CD4-positive, alpha-beta memory T cell (primary cell): ENCODE results near the gene BACE2. TPM values are rescaled to one million over a fixed set of nuclear protein-coding genes. Genes with fewer than 3 reads are reported as not detected.
"Not testable (repeated sequence)": the region's sequence is repeated elsewhere in the genome, so short reads cannot be mapped to it uniquely, and the experiment has no call there.

Source experiments
- CTCF ChIA-PET: fragments of 350-600 bp; sonication (Branson Sonifier 250); formaldehyde crosslinking; loops from one replicate; lab custom pipeline; 2021; ENCODE audit warnings: inconsistent platforms; ENCODE audit not compliant: partially characterized antibody; lab: Charles Lee
- POLR2A ChIA-PET: fragments of 350-600 bp; sonication (Branson Sonifier 250); formaldehyde crosslinking; loops from one replicate; lab custom pipeline; 2021; ENCODE audit not compliant: partially characterized antibody; lab: Charles Lee
- DNase-seq, 5 donors: peaks; one replicate each; pipeline versions ENCODE4 v3.0.0 to v3.0.0-alpha.2; 2020 to 2022; ENCODE audit warnings: mixed read lengths in 1 of 5
- H3K27ac ChIP-seq: one replicate; pipeline ENCODE4 v1.7.0; 2013; ENCODE audit warnings: low read depth, low read length
- H3K27me3 ChIP-seq: 2 replicates; pipeline ENCODE4 v1.7.0; 2013; ENCODE audit warnings: mild to moderate bottlenecking, low read length, moderate library complexity; ENCODE audit not compliant: insufficient read depth
- H3K36me3 ChIP-seq: 2 replicates; pipeline ENCODE4 v1.7.0; 2013; ENCODE audit warnings: mild to moderate bottlenecking, low read length, moderate library complexity; ENCODE audit not compliant: insufficient read depth
- H3K4me1 ChIP-seq: 2 replicates; pipeline ENCODE4 v1.7.0; 2013; ENCODE audit warnings: mild to moderate bottlenecking, low read length, moderate library complexity; ENCODE audit not compliant: insufficient read depth
- H3K4me3 ChIP-seq, 2 donors: one replicate each; pipeline ENCODE4 v1.7.0; 2013; ENCODE audit warnings: low read length in 2 of 2, mild to moderate bottlenecking in 1 of 2
- H3K9me3 ChIP-seq, 2 donors: one replicate each; pipeline ENCODE4 v1.7.0; 2013; ENCODE audit warnings: low read length in 2 of 2, control low read depth in 1 of 2; ENCODE audit not compliant: control insufficient read depth in 1 of 2
- H3K27ac Mint-ChIP-seq, 7 donors: one replicate each; pipeline ENCODE4 v1.8.0; 2020 to 2021; ENCODE audit warnings: mixed read lengths in 7 of 7, mild to moderate bottlenecking in 6 of 7, inconsistent platforms in 3 of 7, moderate library complexity in 3 of 7
- H3K27me3 Mint-ChIP-seq, 2 donors: one replicate each; pipeline ENCODE4 v1.8.0; 2020 to 2021; ENCODE audit warnings: mixed read lengths in 2 of 2
- H3K36me3 Mint-ChIP-seq, 2 donors: one replicate each; pipeline ENCODE4 v1.8.0; 2020 to 2021; ENCODE audit warnings: mixed read lengths in 2 of 2, inconsistent platforms in 1 of 2, mild to moderate bottlenecking in 1 of 2
- H3K4me1 Mint-ChIP-seq, 4 donors: one replicate each; pipeline ENCODE4 v1.8.0; 2020 to 2021; ENCODE audit warnings: mixed read lengths in 4 of 4, mild to moderate bottlenecking in 1 of 4
- H3K4me3 Mint-ChIP-seq, 8 donors: one replicate each; pipeline ENCODE4 v1.8.0; 2020 to 2021; ENCODE audit warnings: mixed read lengths in 8 of 8, mild to moderate bottlenecking in 7 of 8, moderate library complexity in 6 of 8, inconsistent platforms in 3 of 8
- H3K9me3 Mint-ChIP-seq, 8 donors: one replicate each; pipeline ENCODE4 v1.8.0; 2020 to 2021; ENCODE audit warnings: mixed read lengths in 8 of 8, mild to moderate bottlenecking in 5 of 8, inconsistent platforms in 3 of 8, moderate library complexity in 1 of 8
- intact Hi-C: fragments of 100-400 bp; cut with micrococcal nuclease; formaldehyde crosslinking; loops from one replicate; pipeline ENCODE4 v1.15.1; 2023
- polyA plus RNA-seq, 2 donors: library from polyadenylated mRNA; unstranded; fragments of 300-500 nt; fragmentation: Illumina TruSeq; gene quantifications; one replicate each; pipeline ENCODE4 v1.2.3, GENCODE V29; 2021
- total RNA-seq, 2 experiments: library from RNA; stranded (reverse); gene quantifications; one replicate each; pipeline ENCODE4 v1.2.3, GENCODE V29; 2021

BACE2 gene
- total and polyA plus RNA-seq, 4 experiments from 2014 or later, result 0.10 to 0.52 TPM; not detected in 2

GRCh38 chr21:41232013-41232412, 64.1 kb downstream of the BACE2 start:
- CTCF ChIA-PET, result no interaction called here

DNA sequence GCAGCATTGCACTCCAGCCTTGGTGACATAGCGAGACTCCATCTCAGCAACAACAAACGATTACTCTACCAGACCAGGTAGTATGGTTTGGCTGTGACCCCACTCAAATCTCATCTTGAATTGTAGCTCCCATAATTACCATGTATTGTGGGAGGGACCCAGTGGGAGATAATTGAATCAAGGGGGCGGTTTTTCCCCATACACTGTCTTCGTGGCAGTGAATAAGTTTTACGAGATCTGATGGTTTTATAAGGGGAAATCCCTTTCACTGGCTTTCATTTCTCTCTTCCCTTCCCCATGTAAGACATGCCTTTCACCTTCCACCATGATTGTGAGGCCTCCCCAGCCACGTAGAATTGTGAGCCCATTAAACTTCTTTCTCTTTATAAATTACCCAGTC, 66.0 kb downstream of the BACE2 start:
- H3K27ac Mint-ChIP-seq, result no peak overlapping the region
- no peak overlapping the region for H3K27ac ChIP-seq
- no peaks in the 10 kb centered on the region for H3K36me3 ChIP-seq
- no peaks in the 10 kb centered on the region for H3K36me3 Mint-ChIP-seq
- H3K27me3 ChIP-seq, result no peaks in the 10 kb centered on the region
- no peak overlapping the region for H3K4me3 ChIP-seq
- peaks cover 0 to 2% (median 0%) of the 10 kb centered on the region in 8 donors for H3K9me3 Mint-ChIP-seq
- no peaks in the 10 kb centered on the region for H3K4me1 Mint-ChIP-seq
- H3K9me3 ChIP-seq, result no peaks in the 10 kb centered on the region
- H3K4me1 ChIP-seq, result no peaks in the 10 kb centered on the region
- ChIA-PET POLR2A (no interaction called here), CTCF (no interaction called here)
- peaks cover 4 to 15% of the 10 kb centered on the region in 2 donors for H3K27me3 Mint-ChIP-seq
- no peak for DNase-seq
- H3K4me3 Mint-ChIP-seq, result no peak overlapping the region
- intact Hi-C loops, result no loop called here

More at GRCh38 chr21:41232013-41232412, 64.1 kb downstream of the BACE2 start:
- H3K4me1 Mint-ChIP-seq, result no peaks in the 10 kb centered on the region
- no peaks in the 10 kb centered on the region for H3K36me3 Mint-ChIP-seq
- no peaks in the 10 kb centered on the region for H3K9me3 Mint-ChIP-seq
- no peak overlapping the region for H3K27ac Mint-ChIP-seq
- POLR2A ChIA-PET, result no interaction called here
- no peaks in the 10 kb centered on the region for H3K36me3 ChIP-seq
- no peak for DNase-seq
- no peaks in the 10 kb centered on the region for H3K27me3 ChIP-seq
- H3K27me3 Mint-ChIP-seq, result peaks cover 6 to 15% of the 10 kb centered on the region in 2 donors
- no peaks in the 10 kb centered on the region for H3K9me3 ChIP-seq
- no peak overlapping the region for H3K4me3 Mint-ChIP-seq
- no peak overlapping the region for H3K4me3 ChIP-seq
- no peaks in the 10 kb centered on the region for H3K4me1 ChIP-seq
- H3K27ac ChIP-seq, result no peak overlapping the region
- intact Hi-C loops, result no loop called here

- ChIA-PET CTCF (no interaction called here), POLR2A (no interaction called here)
- Histone ChIP-seq H3K27ac (no peak overlapping the region), H3K27me3 (no peaks in the 10 kb centered on the region), H3K9me3 (no peaks in the 10 kb centered on the region), H3K36me3 (no peaks in the 10 kb centered on the region), H3K4me1 (no peaks in the 10 kb centered on the region), H3K4me3 (no peak overlapping the region)
- DNase-seq, result no peak
- peaks cover 0 to 2% (median 0%) of the 10 kb centered on the region in 8 donors for H3K9me3 Mint-ChIP-seq
- H3K27ac Mint-ChIP-seq, result no peak overlapping the region
- no peaks in the 10 kb centered on the region for H3K4me1 Mint-ChIP-seq
- peaks cover 4 to 15% of the 10 kb centered on the region in 2 donors for H3K27me3 Mint-ChIP-seq
- intact Hi-C loops, result no loop called here
- no peak overlapping the region for H3K4me3 Mint-ChIP-seq
- no peaks in the 10 kb centered on the region for H3K36me3 Mint-ChIP-seq
These were observed 66.6 kb downstream of the BACE2 start for GRCh38 chr21:41234569-41234968.

DNA sequence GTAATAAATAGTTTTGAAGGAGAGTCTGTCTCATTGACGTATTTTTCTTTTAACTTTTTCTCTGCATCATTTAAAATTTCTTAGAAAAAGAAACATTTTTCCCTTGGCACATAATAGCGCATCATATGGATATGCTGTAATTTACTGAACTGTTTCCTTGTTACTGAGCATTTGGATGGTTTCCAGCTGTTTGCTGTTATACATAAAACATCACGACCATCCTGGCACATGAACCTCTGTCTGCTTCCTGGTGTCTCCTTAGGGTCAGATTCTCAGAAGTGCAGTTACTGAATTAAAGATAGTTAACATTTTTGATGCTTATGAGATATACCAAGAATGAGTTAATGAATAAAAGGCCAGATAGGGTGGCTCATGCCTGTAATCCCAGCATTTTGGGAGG, 67.2 kb downstream of the BACE2 start:
- peaks cover 4 to 15% of the 10 kb centered on the region in 2 donors for H3K27me3 Mint-ChIP-seq
- H3K4me1 Mint-ChIP-seq, result no peaks in the 10 kb centered on the region
- H3K27ac ChIP-seq, result no peak overlapping the region
- no peaks in the 10 kb centered on the region for H3K36me3 ChIP-seq
- intact Hi-C loops, result no loop called here
- H3K27ac Mint-ChIP-seq, result no peak overlapping the region
- ChIA-PET POLR2A (no interaction called here), CTCF (no interaction called here)
- H3K27me3 ChIP-seq, result no peaks in the 10 kb centered on the region
- H3K4me1 ChIP-seq, result no peaks in the 10 kb centered on the region
- no peaks in the 10 kb centered on the region for H3K9me3 ChIP-seq
- H3K4me3 ChIP-seq, result no peak overlapping the region
- peaks cover 0 to 2% (median 0%) of the 10 kb centered on the region in 8 donors for H3K9me3 Mint-ChIP-seq
- no peak for DNase-seq
- no peak overlapping the region for H3K4me3 Mint-ChIP-seq
- no peaks in the 10 kb centered on the region for H3K36me3 Mint-ChIP-seq

GRCh38 chr21:41236352-41236973, 68.5 kb downstream of the BACE2 start:
- no peaks in the 10 kb centered on the region for H3K36me3 ChIP-seq
- Mint-ChIP-seq H3K4me1 (no peaks in the 10 kb centered on the region), H3K9me3 (peaks cover 0 to 2% (median 0%) of the 10 kb centered on the region in 8 donors), H3K4me3 (no peak overlapping the region), H3K27me3 (peaks cover 3 to 17% of the 10 kb centered on the region in 2 donors), H3K27ac (no peak overlapping the region), H3K36me3 (no peaks in the 10 kb centered on the region)
- no peaks in the 10 kb centered on the region for H3K27me3 ChIP-seq
- POLR2A ChIA-PET, result no interaction called here
- CTCF ChIA-PET, result no interaction called here
- H3K27ac ChIP-seq, result no peak overlapping the region
- no peaks in the 10 kb centered on the region for H3K9me3 ChIP-seq
- H3K4me1 ChIP-seq, result no peaks in the 10 kb centered on the region
- DNase-seq, result no peak
- H3K4me3 ChIP-seq, result no peak overlapping the region
- intact Hi-C loops, result no loop called here

- H3K36me3 ChIP-seq, H3K4me3 ChIP-seq, intact Hi-C loops, CTCF ChIA-PET, H3K36me3 Mint-ChIP-seq, H3K4me3 Mint-ChIP-seq, DNase-seq, H3K27me3 ChIP-seq, H3K27ac ChIP-seq, H3K9me3 Mint-ChIP-seq, H3K9me3 ChIP-seq, H3K27ac Mint-ChIP-seq, POLR2A ChIA-PET, H3K4me1 ChIP-seq, H3K4me1 Mint-ChIP-seq: not testable (repeated sequence)
- H3K27me3 Mint-ChIP-seq, result peaks cover 3 to 12% of the 10 kb centered on the region in 2 donors
These were observed 70.3 kb downstream of the BACE2 start for GRCh38 chr21:41238081-41238796.

DNA sequence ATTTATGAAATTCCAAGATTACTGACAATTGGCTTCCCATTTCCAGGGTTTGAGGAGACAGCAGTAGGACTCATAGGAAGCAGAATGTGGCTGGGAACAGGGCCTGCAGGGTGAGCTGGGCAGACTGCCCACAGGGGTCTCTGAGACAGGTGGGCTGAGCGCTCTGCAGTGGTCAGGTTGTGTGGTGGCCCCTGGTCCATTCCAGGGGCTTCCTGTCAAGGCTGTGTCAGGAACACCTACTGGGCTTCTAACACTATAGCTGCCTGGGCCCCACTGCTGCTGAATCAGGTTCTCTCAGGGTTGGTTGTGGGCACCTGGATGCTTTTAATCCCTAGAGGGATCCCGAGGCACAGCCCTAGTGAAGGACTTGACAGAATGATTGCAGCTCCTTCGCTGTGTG, 72.1 kb downstream of the BACE2 start:
- peaks cover 0 to 5% of the 10 kb centered on the region in 2 donors for H3K27me3 Mint-ChIP-seq
- peaks cover 0 to 2% (median 0%) of the 10 kb centered on the region in 8 donors for H3K9me3 Mint-ChIP-seq
- POLR2A ChIA-PET, result no interaction called here
- H3K27ac ChIP-seq, result no peak overlapping the region
- H3K4me1 Mint-ChIP-seq, result no peaks in the 10 kb centered on the region
- intact Hi-C loops, result no loop called here
- no peak for DNase-seq
- H3K4me1 ChIP-seq, result no peaks in the 10 kb centered on the region
- no peak overlapping the region for H3K27ac Mint-ChIP-seq
- CTCF ChIA-PET, result no interaction called here
- no peak overlapping the region for H3K4me3 ChIP-seq
- no peaks in the 10 kb centered on the region for H3K36me3 Mint-ChIP-seq
- no peak overlapping the region for H3K4me3 Mint-ChIP-seq
- H3K27me3 ChIP-seq, result no peaks in the 10 kb centered on the region
- H3K36me3 ChIP-seq, result no peaks in the 10 kb centered on the region
- no peaks in the 10 kb centered on the region for H3K9me3 ChIP-seq
